ENCODE results near the gene EVPL. TPM values are rescaled to one million over a fixed set of nuclear protein-coding genes. Genes with fewer than 3 reads are reported as not detected.

Gene EVPL
- total RNA-seq, 2 experiments from 2014 or later, result 0.16 to 0.34 TPM

DNA sequence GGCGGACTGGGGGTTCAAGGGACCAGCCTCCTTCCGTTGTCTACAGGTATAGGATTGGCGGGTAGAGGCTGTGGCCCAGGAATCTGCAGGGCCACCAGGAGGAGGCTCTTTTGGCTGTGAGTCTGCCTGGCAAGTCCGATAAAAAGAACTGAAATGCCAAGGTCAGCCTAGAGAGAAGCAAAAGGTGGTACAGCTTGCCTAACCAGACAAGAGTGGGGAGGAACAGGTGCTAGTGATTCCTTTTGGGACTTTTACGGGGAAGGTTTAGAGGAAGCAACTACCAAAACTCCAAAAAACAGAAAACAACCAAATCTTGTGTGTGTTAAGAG is 5.6 kb upstream of the EVPL start:
- Mint-ChIP-seq H3K4me3 (no peak overlapping the region), H3K27ac (no peak overlapping the region)
- CTCF ChIA-PET, result interaction anchor here (0.8 to 2.6 kb wide), 4 partner anchors 14 to 33 kb away, joined by 3 to 10 read pairs (median 4); partner anchors contain the start of gene CDK3

DNA sequence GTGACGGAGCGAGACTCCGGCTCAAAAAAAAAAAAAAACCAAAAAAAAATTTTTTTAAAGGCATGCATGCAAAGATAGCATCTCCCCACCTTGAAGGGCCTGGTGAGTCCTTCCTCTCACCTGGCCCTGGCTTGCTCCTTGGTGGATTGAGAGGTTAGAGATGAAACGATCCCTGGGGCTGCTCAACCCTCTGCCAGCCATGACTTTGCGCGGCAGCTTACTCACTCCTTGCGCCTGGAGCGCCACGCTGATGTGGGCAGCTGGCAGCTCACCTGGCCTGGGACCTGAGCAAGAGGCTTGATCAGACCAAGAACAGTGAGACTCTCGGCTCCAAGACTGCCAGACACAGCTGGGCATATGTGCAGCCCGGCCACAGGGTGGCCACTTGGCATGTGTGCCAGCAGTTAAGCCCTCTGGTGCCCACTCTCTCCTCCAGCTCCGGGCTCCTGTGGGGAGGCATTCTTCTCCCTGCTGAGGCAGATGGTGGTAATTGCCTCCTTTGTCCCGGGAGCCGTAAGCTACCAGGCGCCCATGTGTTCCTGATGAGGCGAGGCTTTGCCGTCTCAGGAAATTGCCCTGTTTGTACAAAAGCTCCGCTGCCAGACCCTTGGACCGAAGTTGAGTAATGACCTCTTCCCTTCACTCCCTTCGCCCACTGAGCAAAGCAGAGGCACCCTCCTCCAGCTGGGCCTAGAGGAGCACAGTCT is 5.1 kb upstream of the EVPL start:
- intact Hi-C loops (cut with micrococcal nuclease), result no loop called here
- TF ChIP-seq, protein P1, sequence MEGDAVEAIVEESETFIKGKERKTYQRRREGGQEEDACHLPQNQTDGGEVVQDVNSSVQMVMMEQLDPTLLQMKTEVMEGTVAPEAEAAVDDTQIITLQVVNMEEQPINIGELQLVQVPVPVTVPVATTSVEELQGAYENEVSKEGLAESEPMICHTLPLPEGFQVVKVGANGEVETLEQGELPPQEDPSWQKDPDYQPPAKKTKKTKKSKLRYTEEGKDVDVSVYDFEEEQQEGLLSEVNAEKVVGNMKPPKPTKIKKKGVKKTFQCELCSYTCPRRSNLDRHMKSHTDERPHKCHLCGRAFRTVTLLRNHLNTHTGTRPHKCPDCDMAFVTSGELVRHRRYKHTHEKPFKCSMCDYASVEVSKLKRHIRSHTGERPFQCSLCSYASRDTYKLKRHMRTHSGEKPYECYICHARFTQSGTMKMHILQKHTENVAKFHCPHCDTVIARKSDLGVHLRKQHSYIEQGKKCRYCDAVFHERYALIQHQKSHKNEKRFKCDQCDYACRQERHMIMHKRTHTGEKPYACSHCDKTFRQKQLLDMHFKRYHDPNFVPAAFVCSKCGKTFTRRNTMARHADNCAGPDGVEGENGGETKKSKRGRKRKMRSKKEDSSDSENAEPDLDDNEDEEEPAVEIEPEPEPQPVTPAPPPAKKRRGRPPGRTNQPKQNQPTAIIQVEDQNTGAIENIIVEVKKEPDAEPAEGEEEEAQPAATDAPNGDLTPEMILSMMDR (IDR thresholded peaks at IDR 0.05), result no peak
- H3K27ac Mint-ChIP-seq, result no peak overlapping the region
- no peak for DNase-seq
- H3K9me3 Mint-ChIP-seq, result no peaks in the 10 kb centered on the region
- POLR2A ChIA-PET, result interaction anchor here (0.6 to 1.2 kb wide), 2 partner anchors 17 to 201 kb away, joined by 3 read pairs; no protein-coding TSS in a partner anchor
- CTCF ChIA-PET, result interaction anchor here (0.6 to 2.6 kb wide), 4 partner anchors 18 to 266 kb away, joined by 3 to 10 read pairs (median 6); partner anchors contain the start of gene CDK3
- ATAC-seq, result no peak
- peaks cover 4% of the 10 kb centered on the region for H3K36me3 Mint-ChIP-seq (ENCODE audit: low read depth)
- no peaks in the 10 kb centered on the region for H3K27me3 Mint-ChIP-seq
- no peak overlapping the region for H3K4me3 Mint-ChIP-seq
- H3K4me1 Mint-ChIP-seq (ENCODE audit: low read depth), result peaks cover 29% of the 10 kb centered on the region

More for the DNA sequence above, 5.6 kb upstream of the EVPL start:
- intact Hi-C loops (cut with micrococcal nuclease), result no loop called here
- POLR2A ChIA-PET, result interaction anchor here (1.2 kb wide), 1 partner anchor 18 kb away, joined by 3 read pairs; no protein-coding TSS in a partner anchor
- Mint-ChIP-seq H3K27me3 (no peaks in the 10 kb centered on the region), H3K36me3 (ENCODE audit: low read depth) (peaks cover 6% of the 10 kb centered on the region), H3K9me3 (no peaks in the 10 kb centered on the region), H3K4me1 (ENCODE audit: low read depth) (peaks cover 33% of the 10 kb centered on the region)
- TF ChIP-seq, protein P1 (IDR thresholded peaks at IDR 0.05), result no peak
- no peak for ATAC-seq
- no peak for DNase-seq

DNA sequence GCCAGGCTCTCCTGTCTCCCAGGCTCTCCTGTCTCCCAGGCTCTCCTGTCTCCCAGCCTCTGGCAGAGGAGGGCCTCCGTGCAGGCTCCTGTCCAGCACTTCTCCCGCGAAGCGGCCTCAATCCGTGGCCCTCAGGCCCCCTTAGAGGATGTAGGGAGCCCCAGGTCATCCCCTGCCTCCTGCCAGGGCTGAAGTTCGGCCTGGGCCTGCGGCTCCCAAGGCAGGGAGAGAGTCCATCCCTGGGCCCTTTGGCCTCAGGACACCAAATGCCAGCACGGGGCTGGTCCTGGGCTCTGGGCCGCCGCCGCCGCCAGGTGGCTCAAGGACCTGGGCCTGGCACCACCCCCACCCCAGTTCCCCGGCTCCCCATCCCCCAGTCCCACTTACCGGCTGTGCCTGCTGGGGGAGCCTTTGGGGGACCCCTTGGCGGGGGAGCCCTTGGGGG is 370 bp downstream of the EVPL start:
- intact Hi-C loops (cut with micrococcal nuclease), result no loop called here
- H3K36me3 Mint-ChIP-seq (ENCODE audit: low read depth), result no peaks in the 10 kb centered on the region
- TF ChIP-seq, protein P1 (IDR thresholded peaks at IDR 0.05), result no peak
- ChIA-PET POLR2A (no interaction called here), CTCF (interaction anchor here (1.3 kb wide), 1 partner anchor 12 kb away, joined by 3 read pairs; no protein-coding TSS in a partner anchor)
- no peaks in the 10 kb centered on the region for H3K27me3 Mint-ChIP-seq
- H3K27ac Mint-ChIP-seq, result no peak overlapping the region
- H3K9me3 Mint-ChIP-seq, result no peaks in the 10 kb centered on the region
- no peak for DNase-seq
- no peak for ATAC-seq
- H3K4me3 Mint-ChIP-seq, result no peak overlapping the region
- H3K4me1 Mint-ChIP-seq (ENCODE audit: low read depth), result peaks cover 21% of the 10 kb centered on the region

DNA sequence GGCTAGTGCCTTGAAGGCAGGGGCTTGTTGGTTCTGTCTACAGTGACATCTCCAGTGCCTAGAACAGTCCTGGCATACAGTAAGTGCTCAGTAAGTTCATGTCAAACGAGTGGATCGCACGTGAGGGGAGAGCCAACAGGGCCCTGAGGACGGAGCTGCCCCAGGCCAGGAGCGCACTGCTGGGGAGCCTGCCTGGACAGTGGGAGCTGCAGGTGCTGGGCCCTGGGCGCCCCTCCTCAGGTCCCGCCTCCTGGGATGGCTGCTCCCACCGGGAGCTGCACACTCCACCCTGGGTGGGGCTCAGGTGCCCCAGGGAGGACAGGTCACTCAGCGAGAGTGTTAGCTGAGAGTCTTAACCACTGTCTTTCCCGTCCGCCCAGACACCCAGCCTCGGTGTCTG is 1.8 kb downstream of the EVPL start:
- Mint-ChIP-seq H3K4me3 (no peak overlapping the region), H3K27me3 (no peaks in the 10 kb centered on the region), H3K36me3 (ENCODE audit: low read depth) (no peaks in the 10 kb centered on the region), H3K4me1 (ENCODE audit: low read depth) (peaks cover 18% of the 10 kb centered on the region), H3K27ac (no peak overlapping the region), H3K9me3 (no peaks in the 10 kb centered on the region)
- TF ChIP-seq, protein P1 (IDR thresholded peaks at IDR 0.05), result no peak
- CTCF ChIA-PET, result no interaction called here
- POLR2A ChIA-PET, result no interaction called here
- intact Hi-C loops (cut with micrococcal nuclease), result no loop called here
- no peak for ATAC-seq
- DNase-seq, result no peak

DNA sequence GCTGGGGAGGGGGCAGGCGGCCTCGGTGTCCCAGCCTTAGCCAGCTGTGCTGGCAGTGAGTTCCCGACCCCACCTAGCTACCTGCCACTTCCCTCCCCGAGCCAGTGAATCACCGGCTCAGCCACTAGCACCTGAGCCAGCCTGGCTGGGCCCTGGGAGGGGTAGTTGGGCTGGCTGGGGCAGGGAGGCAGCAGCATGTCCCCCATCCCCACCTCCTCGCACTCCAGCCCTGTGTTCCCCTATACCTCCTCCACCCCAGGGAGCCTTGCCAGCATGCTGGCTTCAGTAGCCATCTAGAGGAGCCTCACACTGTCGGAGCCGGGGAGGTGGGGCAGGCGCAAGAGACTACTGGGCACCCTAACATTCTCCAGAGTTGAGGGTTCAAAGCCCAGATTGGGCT is 2.8 kb downstream of the EVPL start:
- no peaks in the 10 kb centered on the region for H3K9me3 Mint-ChIP-seq
- no peak for ATAC-seq

More for the DNA sequence above, 2.8 kb downstream of the EVPL start:
- H3K27ac Mint-ChIP-seq, result no peak overlapping the region
- DNase-seq, result no peak
- peaks cover 10% of the 10 kb centered on the region for H3K4me1 Mint-ChIP-seq (ENCODE audit: low read depth)
- H3K4me3 Mint-ChIP-seq, result no peak overlapping the region
- ChIA-PET POLR2A (interaction anchor here (0.6 to 0.8 kb wide), 2 partner anchors 9 to 73 kb away, joined by 3 to 4 read pairs; no protein-coding TSS in a partner anchor), CTCF (interaction anchor here (0.9 kb wide), 1 partner anchor 13 kb away, joined by 3 read pairs; no protein-coding TSS in a partner anchor)
- H3K36me3 Mint-ChIP-seq (ENCODE audit: low read depth), result no peaks in the 10 kb centered on the region
- TF ChIP-seq, protein P1 (IDR thresholded peaks at IDR 0.05), result no peak
- H3K27me3 Mint-ChIP-seq, result no peaks in the 10 kb centered on the region
- intact Hi-C loops (cut with micrococcal nuclease), result no loop called here

Measured in activated CD8-positive, alpha-beta T cell treated with anti-CD3 and anti-CD28 coated beads for 36 hours (primary cell).